T-helper 1 cell treated with Interleukin-12 subunit alpha and Interleukin-12 subunit beta and Interleukin-4 antibody, amounts not matched to agents 30 ng/mL and 1 ng/mL, for 36 hours (primary cell): ENCODE measurements around the gene TMEM41A. TPM values are rescaled to one million over a fixed set of nuclear protein-coding genes. Genes with fewer than 3 reads are reported as not detected.
"Not testable (repeated sequence)": the region's sequence is repeated elsewhere in the genome, so short reads cannot be mapped to it uniquely, and the experiment has no call there.

Experiments used
- intact Hi-C: fragments of 100-400 bp; cut with micrococcal nuclease; formaldehyde crosslinking; loops from one replicate; pipeline ENCODE4 v1.15.1; 2024
- total RNA-seq: library from RNA; stranded (reverse); gene quantifications from 2 replicates; pipeline ENCODE4 v1.2.3, GENCODE V29; 2022

Gene TMEM41A
- total RNA-seq, 1 donor from 2014 or later, result 24.4 TPM

- intact Hi-C loops, result no loop called here
Measured at GRCh38 chr3:185489462-185489861, 9.4 kb downstream of the TMEM41A start.

- intact Hi-C loops, result no loop called here
Measured at GRCh38 chr3:185488465-185488864, 10.4 kb downstream of the TMEM41A start.

- intact Hi-C loops, result no loop called here
Measured at GRCh38 chr3:185486394-185486793, 12.4 kb downstream of the TMEM41A start.

- intact Hi-C loops, result no loop called here
Measured at GRCh38 chr3:185484296-185484695, 14.5 kb downstream of the TMEM41A start.

- intact Hi-C loops, result no loop called here
Measured at GRCh38 chr3:185479373-185479945, 19.4 kb downstream of the TMEM41A start.

- intact Hi-C loops, result no loop called here
Measured at GRCh38 chr3:185477316-185477715, 21.5 kb downstream of the TMEM41A start.

GRCh38 chr3:185474922-185475321 is 23.9 kb downstream of the TMEM41A start:
- intact Hi-C loops, result not testable (repeated sequence)

- intact Hi-C loops, result no loop called here
Measured at GRCh38 chr3:185473290-185473815, 25.5 kb downstream of the TMEM41A start.

GRCh38 chr3:185470323-185470722 is 28.5 kb downstream of the TMEM41A start:
- intact Hi-C loops, result no loop called here

GRCh38 chr3:185469542-185469941 is 29.3 kb downstream of the TMEM41A start:
- intact Hi-C loops, result no loop called here

- intact Hi-C loops, result not testable (repeated sequence)
Measured at GRCh38 chr3:185466123-185466522, 32.7 kb downstream of the TMEM41A start.

- intact Hi-C loops, result no loop called here
Measured at GRCh38 chr3:185465471-185465870, 33.4 kb downstream of the TMEM41A start.

GRCh38 chr3:185460719-185461350 is 38.0 kb downstream of the TMEM41A start:
- intact Hi-C loops, result loop anchor here (1.0 kb wide), 1 partner anchor 98 kb away; no protein-coding TSS in a partner anchor

GRCh38 chr3:185460309-185460708 is 38.5 kb downstream of the TMEM41A start:
- intact Hi-C loops, result loop anchor here (1.0 kb wide), 1 partner anchor 99 kb away; no protein-coding TSS in a partner anchor

GRCh38 chr3:185457376-185457775 is 41.5 kb downstream of the TMEM41A start:
- intact Hi-C loops, result no loop called here

GRCh38 chr3:185451432-185451831 is 47.4 kb downstream of the TMEM41A start:
- intact Hi-C loops, result not testable (repeated sequence)

GRCh38 chr3:185448107-185448506 is 50.7 kb downstream of the TMEM41A start:
- intact Hi-C loops, result no loop called here

- intact Hi-C loops, result no loop called here
Measured at GRCh38 chr3:185444329-185444728, 54.5 kb downstream of the TMEM41A start.

GRCh38 chr3:185442031-185442430 is 56.8 kb downstream of the TMEM41A start:
- intact Hi-C loops, result no loop called here

- intact Hi-C loops, result no loop called here
Measured at GRCh38 chr3:185439745-185440466, 58.9 kb downstream of the TMEM41A start.
